Lower leg skin (tissue), 4 donors: ENCODE measurements around the gene PRR23C. TPM values are rescaled to one million over a fixed set of nuclear protein-coding genes. Genes with fewer than 3 reads are reported as not detected.

Source experiments
- DNase-seq, 2 donors: peaks; one replicate each; pipeline ENCODE4 v3.0.0-alpha.2; 2019; ENCODE audit warnings: low spot score in 2 of 2
- H3K4me3 ChIP-seq: fragments of 200-600 bp; sonication (generic); 2 replicates; pipeline ENCODE4 v1.5.1; 2017; ENCODE audit warnings: mild to moderate bottlenecking, low read depth; ENCODE audit not compliant: poor library complexity, severe bottlenecking
- CTCF ChIP-seq, 3 donors: fragments of 450-650 bp; IDR thresholded peaks; one replicate each; pipeline ENCODE4 v1.5.1; 2016; ENCODE audit warnings: antibody characterized with exemption in 3 of 3, mild to moderate bottlenecking in 3 of 3, moderate library complexity in 2 of 3
- POLR2A ChIP-seq, 2 donors: fragments of 450-650 bp; IDR thresholded peaks; one replicate each; pipeline ENCODE4 v1.6.1; 2016 to 2017; ENCODE audit warnings: antibody characterized with exemption in 2 of 2, mild to moderate bottlenecking in 1 of 2, moderate library complexity in 1 of 2
- WGBS, 2 donors: methylation state at CpG; one replicate each; pipeline ENCODE4 v1.1.5; 2018; 5-methylcytosine and 5-hydroxymethylcytosine counted together
- intact Hi-C: fragments of 100-400 bp; cut with DNase I; formaldehyde crosslinking; loops from one replicate; pipeline ENCODE4 v1.15.0; 2023; ENCODE audit warnings: low total_unique reads
- total RNA-seq, 4 donors: library from RNA; depleted of rRNA; stranded (reverse); fragments of >200 nt; gene quantifications; one replicate each; pipeline ENCODE4 v1.1.0, GENCODE V29; 2016

Gene PRR23C
- total RNA-seq, 4 donors from 2014 or later: not detected

- whole genome bisulfite sequencing, 2 donors: 71 to 77% methylated on average over 42 to 53 of the region's 60 CpGs
- intact Hi-C loops: no loop called here
- no peak for DNase-seq
- no peak within 1 kb of the TSS for H3K4me3 ChIP-seq
- TF ChIP-seq CTCF (IDR thresholded peaks at IDR 0.05) (no peak), POLR2A (IDR thresholded peaks at IDR 0.05) (no peak)
These were observed 38.5 kb downstream of the PRR23C start, which contains the start of gene PRR23A for GRCh38 chr3:139006051-139006716. Gene PRR23A (minus strand): TSS chr3:139006268. CDS start chr3:139006268, 0 bp downstream.

- DNase-seq: peak in 1 of 2 donors; percentile 60
- 85 to 88% methylated on average over 44 to 45 of the region's 45 CpGs for WGBS, 2 donors
- TF ChIP-seq CTCF (IDR thresholded peaks at IDR 0.05) (no peak), POLR2A (IDR thresholded peaks at IDR 0.05) (no peak)
- intact Hi-C loops: no loop called here
- H3K4me3 ChIP-seq: no peak overlapping the region
These were observed 39.2 kb downstream of the PRR23C start for GRCh38 chr3:139005356-139005993.

- no peak for TF ChIP-seq POLR2A (IDR thresholded peaks at IDR 0.05)
- 80 to 85% methylated on average over 1 of the region's 1 CpG for WGBS, 2 donors
- H3K4me3 ChIP-seq: no peak overlapping the region
- DNase-seq: no peak
- intact Hi-C loops: no loop called here
These were observed 49.0 kb downstream of the PRR23C start for GRCh38 chr3:138995706-138996105.

Other genes with a start within 250 kb of the PRR23C start
- 10 to 100 TPM; 33.8 to 56.1 (median 50.6) TPM for gene PIK3CB, start 210.0 kb downstream of the PRR23C start, total RNA-seq
- not detected for gene FOXL2, start 97.8 kb downstream of the PRR23C start, total RNA-seq
- not detected for gene FOXL2NB, start 97.7 kb downstream of the PRR23C start, total RNA-seq
- gene PRR23A, start 38.6 kb downstream of the PRR23C start, total RNA-seq: not detected
- not detected for gene PRR23B, start 24.0 kb downstream of the PRR23C start, total RNA-seq